Measurements from ENCODE around the gene SCYGR4.

The SCYGR4 gene

DNA sequence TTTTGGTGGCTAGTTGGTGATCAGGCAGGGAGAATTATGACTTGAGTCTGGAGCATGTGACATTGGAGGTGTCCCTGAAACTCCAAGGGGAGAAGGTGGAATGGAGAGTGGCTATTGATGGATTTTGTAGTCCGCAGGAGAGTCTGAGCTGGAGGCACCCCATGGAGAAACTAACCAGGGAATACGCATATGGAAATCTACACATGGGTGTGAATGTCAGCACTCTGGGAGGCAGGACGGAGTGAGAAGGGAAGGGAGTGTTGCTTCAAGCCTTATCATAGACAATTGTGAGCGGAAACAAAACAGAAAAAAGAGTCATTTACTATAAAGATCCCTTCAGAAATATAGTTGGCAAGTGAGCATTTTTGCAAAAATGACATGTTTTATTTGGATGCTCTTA, 667 bp upstream of the SCYGR4 start:
- CTCF ChIA-PET = no interaction called here
- TF ChIP-seq CTBP1 (IDR thresholded peaks at IDR 0.05; ENCODE audit: borderline replicate concordance) (no peak), ELF4 (IDR thresholded peaks at IDR 0.05) (no peak), FOXA1 (IDR thresholded peaks at IDR 0.05) (no peak), SUZ12 (IDR thresholded peaks at IDR 0.05) (no peak), HDGF (IDR thresholded peaks at IDR 0.05; ENCODE audit: borderline replicate concordance) (no peak), FOXM1 (IDR thresholded peaks at IDR 0.05; ENCODE audit: borderline replicate concordance) (no peak), FOXK2 (IDR thresholded peaks at IDR 0.05) (no peak), LEF1 (IDR thresholded peaks at IDR 0.05; ENCODE audit: borderline replicate concordance) (no peak), L3MBTL2 (conservative IDR thresholded peaks at IDR 0.05) (no peak), TARDBP (IDR thresholded peaks at IDR 0.05) (no peak), ARNT (IDR thresholded peaks at IDR 0.05) (no peak), BHLHE40 (IDR thresholded peaks at IDR 0.05; ENCODE audit: borderline replicate concordance) (no peak), NFRKB (IDR thresholded peaks at IDR 0.05) (no peak), ZNF384 (IDR thresholded peaks at IDR 0.05) (no peak), SP1 (IDR thresholded peaks at IDR 0.05) (no peak)
- TF ChIP-seq, protein P1, sequence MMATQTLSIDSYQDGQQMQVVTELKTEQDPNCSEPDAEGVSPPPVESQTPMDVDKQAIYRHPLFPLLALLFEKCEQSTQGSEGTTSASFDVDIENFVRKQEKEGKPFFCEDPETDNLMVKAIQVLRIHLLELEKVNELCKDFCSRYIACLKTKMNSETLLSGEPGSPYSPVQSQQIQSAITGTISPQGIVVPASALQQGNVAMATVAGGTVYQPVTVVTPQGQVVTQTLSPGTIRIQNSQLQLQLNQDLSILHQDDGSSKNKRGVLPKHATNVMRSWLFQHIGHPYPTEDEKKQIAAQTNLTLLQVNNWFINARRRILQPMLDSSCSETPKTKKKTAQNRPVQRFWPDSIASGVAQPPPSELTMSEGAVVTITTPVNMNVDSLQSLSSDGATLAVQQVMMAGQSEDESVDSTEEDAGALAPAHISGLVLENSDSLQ (IDR thresholded peaks at IDR 0.05) = no peak
- DNase-seq (ENCODE audit: extremely low spot score) = no peak
- POLR2A ChIA-PET = no interaction called here

DNA sequence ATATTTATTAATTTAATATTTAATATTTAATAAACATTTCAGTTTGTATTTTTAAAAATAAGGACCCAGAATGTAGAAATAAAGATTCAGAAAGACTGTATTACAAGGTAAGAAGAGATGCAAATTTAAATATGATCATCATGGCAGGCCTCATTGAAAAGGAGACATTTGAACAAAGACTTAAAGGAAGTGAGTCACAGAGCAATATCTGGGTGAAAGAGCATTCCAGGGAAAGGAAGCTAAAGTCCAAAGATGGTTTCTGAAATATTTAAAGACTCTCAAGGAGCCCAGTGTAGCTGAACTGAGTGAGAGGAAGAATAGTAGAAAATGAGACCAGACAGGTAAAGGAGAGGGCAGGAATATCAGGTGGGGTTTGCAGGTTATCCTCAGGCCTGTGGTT, 5.9 kb downstream of the SCYGR4 start:
- no peak for DNase-seq (ENCODE audit: extremely low spot score)
- no peak for TF ChIP-seq SP1 (IDR thresholded peaks at IDR 0.05)
- no peak for TF ChIP-seq ELF4 (IDR thresholded peaks at IDR 0.05)
- no peak for TF ChIP-seq HDGF (IDR thresholded peaks at IDR 0.05; ENCODE audit: borderline replicate concordance)
- no peak for TF ChIP-seq ARNT (IDR thresholded peaks at IDR 0.05)
- TF ChIP-seq L3MBTL2 (conservative IDR thresholded peaks at IDR 0.05) = no peak
- POLR2A ChIA-PET = no interaction called here
- CTCF ChIA-PET = no interaction called here

DNA sequence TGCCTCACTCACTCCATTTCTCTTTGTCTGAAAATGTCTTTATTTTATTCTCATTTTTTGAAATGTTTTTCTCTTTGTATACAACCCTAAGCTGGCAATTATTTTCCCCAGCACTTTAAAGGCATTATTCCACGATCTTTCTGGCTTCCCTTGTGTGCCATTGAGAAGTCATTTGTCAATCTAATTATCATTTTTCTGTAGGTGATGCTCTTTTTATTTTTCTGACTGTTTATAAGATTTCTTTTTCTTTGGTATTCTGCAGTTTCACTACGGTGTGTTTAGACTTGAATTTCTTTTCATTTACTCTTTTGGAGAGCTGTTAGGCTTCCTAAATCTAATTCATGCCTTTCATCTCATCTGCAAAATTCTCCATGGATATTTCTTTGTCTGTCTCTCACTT, 8.1 kb downstream of the SCYGR4 start:
- POLR2A ChIA-PET = no interaction called here
- CTCF ChIA-PET = no interaction called here
- TF ChIP-seq HDGF (IDR thresholded peaks at IDR 0.05; ENCODE audit: borderline replicate concordance) = no peak
- no peak for TF ChIP-seq L3MBTL2 (conservative IDR thresholded peaks at IDR 0.05)
- no peak for TF ChIP-seq SUZ12 (IDR thresholded peaks at IDR 0.05)
- TF ChIP-seq CTBP1 (IDR thresholded peaks at IDR 0.05; ENCODE audit: borderline replicate concordance) = no peak
- TF ChIP-seq BHLHE40 (IDR thresholded peaks at IDR 0.05; ENCODE audit: borderline replicate concordance) = no peak
- no peak for TF ChIP-seq TARDBP (IDR thresholded peaks at IDR 0.05)
- TF ChIP-seq SP1 (IDR thresholded peaks at IDR 0.05) = no peak
- TF ChIP-seq ELF4 (IDR thresholded peaks at IDR 0.05) = no peak
- TF ChIP-seq, protein P1 (IDR thresholded peaks at IDR 0.05) = no peak
- TF ChIP-seq FOXM1 (IDR thresholded peaks at IDR 0.05; ENCODE audit: borderline replicate concordance) = no peak
- DNase-seq (ENCODE audit: extremely low spot score) = no peak

DNA sequence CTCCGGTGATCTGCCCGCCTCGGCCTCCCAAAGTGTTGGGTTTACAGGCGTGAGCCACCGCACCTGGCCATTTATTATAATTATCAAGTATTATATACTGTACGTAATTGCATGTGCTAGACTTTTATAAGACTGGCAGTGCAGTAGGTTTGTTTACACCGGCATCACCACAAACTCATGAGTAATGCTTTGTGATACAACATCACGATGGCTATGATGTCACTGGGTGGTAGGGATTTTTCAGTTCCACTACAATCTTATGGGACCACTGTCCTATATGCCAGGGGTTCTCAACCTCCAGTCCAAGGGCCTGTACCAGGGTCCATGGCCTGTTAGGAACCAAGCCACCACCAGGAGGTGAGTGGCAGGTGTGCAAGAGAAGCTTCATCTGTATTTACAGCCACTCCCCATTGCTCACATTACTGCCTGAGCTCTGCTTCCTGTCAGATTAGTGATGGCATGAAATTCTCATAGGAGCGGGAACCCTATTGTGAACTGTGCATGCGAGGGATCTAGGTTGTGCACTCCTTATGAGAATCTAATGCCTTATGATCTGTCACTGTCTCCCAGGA, 9.4 kb downstream of the SCYGR4 start:
- CTCF ChIA-PET = no interaction called here

DNA sequence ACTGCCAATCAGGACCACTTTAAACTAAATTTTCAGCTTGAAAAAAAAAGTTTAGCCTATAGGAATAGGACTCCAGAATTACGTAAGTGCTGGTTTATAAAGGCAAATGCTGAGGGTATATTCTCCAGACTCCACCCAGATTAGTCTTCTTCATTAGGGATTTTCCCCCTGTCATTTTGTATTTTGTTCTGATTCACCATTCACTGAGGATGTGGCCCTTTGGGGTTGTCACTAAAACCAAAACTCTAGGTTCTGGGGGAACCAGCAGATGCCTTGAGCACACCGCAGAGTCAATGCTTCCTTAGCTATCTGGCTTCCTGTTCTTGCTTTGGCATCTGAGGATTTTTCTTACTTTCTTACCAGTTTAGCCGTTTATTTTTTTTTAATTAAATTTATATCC, 10.5 kb downstream of the SCYGR4 start:
- TF ChIP-seq, protein P1 (IDR thresholded peaks at IDR 0.05) = no peak
- TF ChIP-seq SUZ12 (IDR thresholded peaks at IDR 0.05) = no peak
- TF ChIP-seq TARDBP (IDR thresholded peaks at IDR 0.05) = no peak
- TF ChIP-seq HDGF (IDR thresholded peaks at IDR 0.05; ENCODE audit: borderline replicate concordance) = no peak
- no peak for TF ChIP-seq NFRKB (IDR thresholded peaks at IDR 0.05)
- DNase-seq (ENCODE audit: extremely low spot score) = no peak
- CTCF ChIA-PET = no interaction called here
- POLR2A ChIA-PET = no interaction called here

More for the DNA sequence above, 9.4 kb downstream of the SCYGR4 start:
- no peak for DNase-seq (ENCODE audit: extremely low spot score)
- POLR2A ChIA-PET = no interaction called here
- TF ChIP-seq FOXA1 (IDR thresholded peaks at IDR 0.05) (no peak), TARDBP (IDR thresholded peaks at IDR 0.05) (no peak), ZNF384 (IDR thresholded peaks at IDR 0.05) (no peak), L3MBTL2 (conservative IDR thresholded peaks at IDR 0.05) (no peak), LEF1 (IDR thresholded peaks at IDR 0.05; ENCODE audit: borderline replicate concordance) (no peak), FOXM1 (IDR thresholded peaks at IDR 0.05; ENCODE audit: borderline replicate concordance) (no peak), CTBP1 (IDR thresholded peaks at IDR 0.05; ENCODE audit: borderline replicate concordance) (no peak), FOXK2 (IDR thresholded peaks at IDR 0.05) (no peak), SP1 (IDR thresholded peaks at IDR 0.05) (no peak), SUZ12 (IDR thresholded peaks at IDR 0.05) (no peak), NFRKB (IDR thresholded peaks at IDR 0.05) (no peak), HDGF (IDR thresholded peaks at IDR 0.05; ENCODE audit: borderline replicate concordance) (no peak), BHLHE40 (IDR thresholded peaks at IDR 0.05; ENCODE audit: borderline replicate concordance) (no peak), ELF4 (IDR thresholded peaks at IDR 0.05) (no peak), ARNT (IDR thresholded peaks at IDR 0.05) (no peak)
- TF ChIP-seq, protein P1 (IDR thresholded peaks at IDR 0.05) = no peak

DNA sequence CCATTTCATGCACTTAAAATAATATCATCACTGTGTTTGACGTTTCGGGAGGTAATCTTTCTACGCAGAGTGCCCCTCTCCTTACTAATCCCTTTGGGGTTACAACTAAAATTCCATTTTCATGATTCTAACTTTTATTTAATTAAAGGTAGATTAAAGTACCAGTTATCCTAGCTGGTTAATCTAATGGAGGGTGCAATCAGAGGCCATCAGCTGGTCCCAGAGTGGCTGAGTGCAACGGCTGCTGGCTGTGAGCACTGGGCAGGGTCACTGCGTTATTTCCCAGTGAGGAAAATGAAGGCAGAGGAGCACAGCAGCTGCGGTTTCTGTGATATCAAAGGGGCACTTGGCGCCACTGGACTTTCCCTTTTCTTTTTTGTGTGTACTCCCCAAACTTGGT, 12.1 kb downstream of the SCYGR4 start:
- ChIA-PET POLR2A (no interaction called here), CTCF (no interaction called here)
- TF ChIP-seq FOXK2 (IDR thresholded peaks at IDR 0.05) = no peak
- TF ChIP-seq SUZ12 (IDR thresholded peaks at IDR 0.05) = no peak
- TF ChIP-seq ARNT (IDR thresholded peaks at IDR 0.05) = no peak
- no peak for TF ChIP-seq BHLHE40 (IDR thresholded peaks at IDR 0.05; ENCODE audit: borderline replicate concordance)
- TF ChIP-seq, protein P1 (IDR thresholded peaks at IDR 0.05) = no peak
- no peak for TF ChIP-seq NFRKB (IDR thresholded peaks at IDR 0.05)
- TF ChIP-seq HDGF (IDR thresholded peaks at IDR 0.05; ENCODE audit: borderline replicate concordance) = no peak
- no peak for TF ChIP-seq FOXA1 (IDR thresholded peaks at IDR 0.05)
- TF ChIP-seq LEF1 (IDR thresholded peaks at IDR 0.05; ENCODE audit: borderline replicate concordance) = no peak
- no peak for TF ChIP-seq FOXM1 (IDR thresholded peaks at IDR 0.05; ENCODE audit: borderline replicate concordance)
- TF ChIP-seq TARDBP (IDR thresholded peaks at IDR 0.05) = no peak
- no peak for TF ChIP-seq SP1 (IDR thresholded peaks at IDR 0.05)
- no peak for TF ChIP-seq CTBP1 (IDR thresholded peaks at IDR 0.05; ENCODE audit: borderline replicate concordance)
- no peak for TF ChIP-seq ELF4 (IDR thresholded peaks at IDR 0.05)
- TF ChIP-seq ZNF384 (IDR thresholded peaks at IDR 0.05) = no peak
- TF ChIP-seq L3MBTL2 (conservative IDR thresholded peaks at IDR 0.05) = no peak
- no peak for DNase-seq (ENCODE audit: extremely low spot score)

Data from HEK293T (cell line).